ENCODE measurements around the gene EED.

Gene EED

DNA sequence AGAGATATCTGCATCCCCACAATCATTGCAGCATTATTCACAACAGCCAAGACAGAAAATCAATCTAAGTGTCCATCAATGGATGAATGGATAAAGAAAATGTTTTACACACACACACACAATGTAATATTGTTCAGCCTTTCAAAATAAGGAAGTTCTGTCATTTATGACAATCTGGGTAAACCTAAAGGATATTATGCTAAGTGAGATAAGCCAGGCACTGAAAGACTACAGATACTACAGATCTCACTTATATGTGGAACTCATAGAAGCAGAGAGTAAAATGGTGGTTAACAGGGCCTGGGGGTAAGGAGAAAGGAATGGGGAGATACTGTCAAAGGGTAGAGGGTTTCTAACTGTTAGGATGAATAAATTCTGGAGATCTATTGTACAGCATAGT is 36.0 kb upstream of the EED start:
- TF ChIP-seq, protein P1, sequence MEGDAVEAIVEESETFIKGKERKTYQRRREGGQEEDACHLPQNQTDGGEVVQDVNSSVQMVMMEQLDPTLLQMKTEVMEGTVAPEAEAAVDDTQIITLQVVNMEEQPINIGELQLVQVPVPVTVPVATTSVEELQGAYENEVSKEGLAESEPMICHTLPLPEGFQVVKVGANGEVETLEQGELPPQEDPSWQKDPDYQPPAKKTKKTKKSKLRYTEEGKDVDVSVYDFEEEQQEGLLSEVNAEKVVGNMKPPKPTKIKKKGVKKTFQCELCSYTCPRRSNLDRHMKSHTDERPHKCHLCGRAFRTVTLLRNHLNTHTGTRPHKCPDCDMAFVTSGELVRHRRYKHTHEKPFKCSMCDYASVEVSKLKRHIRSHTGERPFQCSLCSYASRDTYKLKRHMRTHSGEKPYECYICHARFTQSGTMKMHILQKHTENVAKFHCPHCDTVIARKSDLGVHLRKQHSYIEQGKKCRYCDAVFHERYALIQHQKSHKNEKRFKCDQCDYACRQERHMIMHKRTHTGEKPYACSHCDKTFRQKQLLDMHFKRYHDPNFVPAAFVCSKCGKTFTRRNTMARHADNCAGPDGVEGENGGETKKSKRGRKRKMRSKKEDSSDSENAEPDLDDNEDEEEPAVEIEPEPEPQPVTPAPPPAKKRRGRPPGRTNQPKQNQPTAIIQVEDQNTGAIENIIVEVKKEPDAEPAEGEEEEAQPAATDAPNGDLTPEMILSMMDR (IDR thresholded peaks at IDR 0.05; ENCODE audit: extremely low read depth, missing control alignments), result no peak
- no peak for DNase-seq (ENCODE audit: low spot score)

DNA sequence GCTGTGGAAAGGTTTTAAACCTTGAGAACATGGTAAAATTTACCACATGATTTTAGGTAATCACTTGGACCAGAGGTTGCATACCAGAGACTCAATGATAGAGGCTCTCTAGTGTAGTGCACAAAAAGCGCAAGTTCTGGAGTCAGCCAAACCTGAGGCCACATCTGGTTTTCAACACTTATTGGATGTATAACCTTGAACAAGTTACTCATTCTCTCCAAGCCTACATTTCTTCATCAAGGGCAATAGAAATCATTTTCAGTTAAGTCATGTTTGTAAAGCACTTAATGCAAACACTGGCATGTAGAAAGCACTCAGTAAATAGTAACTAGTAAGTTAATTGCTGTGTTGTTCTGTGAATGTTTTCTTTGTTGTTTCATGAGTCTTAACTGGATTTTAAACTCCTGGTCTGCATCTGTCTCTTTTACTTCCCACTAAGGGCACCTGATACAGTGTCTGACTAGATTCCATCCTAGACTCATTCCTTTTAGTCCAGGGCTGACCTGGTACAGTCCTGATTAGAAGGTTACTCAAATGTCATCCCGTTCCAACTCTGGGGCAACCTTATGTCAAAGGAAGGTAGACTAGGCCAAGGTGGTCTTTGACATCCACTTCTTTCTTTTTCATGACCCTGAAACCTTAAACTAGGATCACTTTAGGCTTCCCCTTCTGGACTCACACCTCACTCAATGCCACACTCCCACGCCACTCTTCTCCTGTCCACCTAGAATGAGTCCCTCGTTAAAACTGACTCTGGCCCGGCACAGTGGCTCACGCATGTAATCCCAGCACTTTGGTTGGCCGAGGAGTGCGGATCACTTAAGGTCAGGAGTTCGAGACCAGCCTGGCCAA is 34.5 kb upstream of the EED start:
- no peak for DNase-seq (ENCODE audit: low spot score)
- TF ChIP-seq, protein P1 (IDR thresholded peaks at IDR 0.05; ENCODE audit: extremely low read depth, missing control alignments), result no peak

DNA sequence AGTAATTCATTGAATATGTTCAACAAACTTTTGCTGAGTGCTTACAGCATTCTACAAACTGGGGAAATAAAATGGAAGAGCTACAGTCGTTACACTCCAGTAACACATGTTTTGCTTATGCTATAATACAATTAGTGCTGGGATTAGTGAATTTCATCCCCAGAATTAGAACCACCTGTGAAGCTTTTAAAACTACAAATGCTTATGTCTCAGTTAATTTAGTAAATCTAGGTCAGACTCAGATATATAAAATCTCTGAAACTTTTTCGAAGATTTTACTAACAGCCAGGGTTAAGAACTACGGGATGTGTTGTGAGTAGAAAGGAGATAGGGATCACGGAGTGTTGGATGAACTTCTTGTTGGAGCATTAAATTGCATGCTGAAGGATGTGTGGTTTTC is 33.7 kb upstream of the EED start:
- TF ChIP-seq, protein P1 (IDR thresholded peaks at IDR 0.05; ENCODE audit: extremely low read depth, missing control alignments), result no peak
- DNase-seq (ENCODE audit: low spot score), result no peak

DNA sequence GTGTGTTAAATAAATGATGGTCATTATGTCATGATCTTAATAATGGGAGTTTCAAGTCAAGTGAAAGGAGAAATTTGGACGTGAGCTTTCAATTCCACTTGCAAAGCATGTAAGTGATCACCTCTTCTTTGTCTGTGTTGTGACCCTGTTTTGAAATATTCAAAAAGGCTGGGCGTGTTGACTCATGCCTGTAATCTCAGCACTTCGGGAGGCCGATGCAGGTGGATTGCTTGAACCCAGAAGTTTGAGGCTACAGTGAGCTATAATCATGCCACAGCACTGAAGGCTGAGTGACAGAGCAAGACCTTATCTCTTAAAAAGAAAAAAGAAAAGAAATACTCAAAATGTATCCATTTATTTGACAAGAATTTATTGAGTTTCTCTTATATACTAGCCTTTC is 32.9 kb upstream of the EED start:
- DNase-seq (ENCODE audit: low spot score), result no peak
- TF ChIP-seq, protein P1 (IDR thresholded peaks at IDR 0.05; ENCODE audit: extremely low read depth, missing control alignments), result no peak

DNA sequence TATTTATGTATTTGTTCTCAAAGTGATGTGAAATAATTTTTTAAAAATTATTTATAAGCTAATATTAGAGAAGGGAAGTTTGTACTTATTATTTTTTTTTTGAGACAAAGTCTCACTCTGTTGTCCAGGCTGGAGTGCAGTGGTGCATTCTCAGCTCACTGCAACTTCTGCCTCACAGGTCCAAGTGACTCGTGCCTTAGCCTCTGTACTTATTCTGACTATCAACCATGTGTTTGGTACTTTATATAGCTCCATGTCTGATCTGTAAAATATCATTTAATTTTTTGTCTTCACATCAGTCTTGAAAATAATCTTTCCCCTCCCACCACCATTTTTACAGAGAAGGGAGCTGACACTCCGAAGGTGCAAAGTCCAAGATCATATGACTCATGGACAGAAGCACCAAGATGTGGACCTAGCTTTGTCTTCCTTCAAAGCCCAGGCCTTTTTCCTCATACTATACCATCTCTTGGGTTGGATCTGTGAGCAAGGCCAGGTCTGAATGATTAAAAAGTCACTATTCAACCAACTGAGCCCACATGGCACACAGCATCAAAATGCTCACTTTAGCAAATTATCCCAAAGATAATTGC is 32.4 kb upstream of the EED start:
- no peak for DNase-seq (ENCODE audit: low spot score)
- TF ChIP-seq, protein P1 (IDR thresholded peaks at IDR 0.05; ENCODE audit: extremely low read depth, missing control alignments), result no peak

DNA sequence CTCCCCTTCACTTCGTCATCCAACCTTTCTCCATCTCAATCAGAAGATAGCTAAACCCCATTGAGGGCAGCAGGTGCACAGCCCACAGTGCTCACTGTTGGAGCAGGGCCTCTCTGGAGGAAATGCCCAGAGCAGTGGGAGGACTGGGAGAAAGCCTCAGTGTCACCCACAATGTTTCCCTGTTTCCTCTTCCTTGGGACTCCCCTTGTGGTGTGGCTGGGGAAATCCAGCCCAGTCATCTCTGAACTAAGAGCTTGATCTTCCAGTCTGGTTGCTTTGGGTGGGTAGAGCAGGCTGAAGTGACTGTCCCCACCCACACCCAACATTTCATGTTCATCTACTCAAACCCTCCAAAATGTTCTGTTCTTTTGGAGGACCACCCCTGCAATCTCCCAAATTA is 29.8 kb upstream of the EED start:
- TF ChIP-seq, protein P1 (IDR thresholded peaks at IDR 0.05; ENCODE audit: extremely low read depth, missing control alignments), result no peak
- peak; percentile 64 for DNase-seq (ENCODE audit: low spot score)
